Lower leg skin (tissue), 3 donors: ENCODE measurements around the gene CACNB3.

ENCODE experiments used
- CTCF ChIP-seq, 3 donors: fragments of 450-650 bp; IDR thresholded peaks; one replicate each; pipeline ENCODE4 v1.5.1; 2016; ENCODE audit warnings: antibody characterized with exemption in 3 of 3, mild to moderate bottlenecking in 3 of 3, moderate library complexity in 2 of 3
- POLR2A ChIP-seq, 2 donors: fragments of 450-650 bp; IDR thresholded peaks; one replicate each; pipeline ENCODE4 v1.6.1; 2016 to 2017; ENCODE audit warnings: antibody characterized with exemption in 2 of 2, mild to moderate bottlenecking in 1 of 2, moderate library complexity in 1 of 2

GRCh38 chr12:48866052-48866711, 47.9 kb downstream of the CACNB3 start:
- TF ChIP-seq CTCF (IDR thresholded peaks at IDR 0.05) (no peak), POLR2A (IDR thresholded peaks at IDR 0.05) (no peak)
